Mesodermal cell (in vitro differentiated cells): ENCODE data around the gene DIS3L.
"Not testable (repeated sequence)": the region's sequence is repeated elsewhere in the genome, so short reads cannot be mapped to it uniquely, and the experiment has no call there.

Experiments
- H3K27ac ChIP-seq: 2 replicates; pipeline ENCODE4 v1.7.0; 2013; ENCODE audit warnings: mild to moderate bottlenecking, low read depth, low read length, moderate library complexity; ENCODE audit not compliant: severe bottlenecking
- H3K36me3 ChIP-seq: 2 replicates; pipeline ENCODE4 v1.7.1; 2013; ENCODE audit warnings: mild to moderate bottlenecking, low read length, moderate library complexity; ENCODE audit not compliant: control insufficient read depth, insufficient read depth
- H3K4me1 ChIP-seq: one replicate; pipeline ENCODE4 v1.7.1; 2013; ENCODE audit warnings: mild to moderate bottlenecking, low read length; ENCODE audit not compliant: insufficient read depth, control insufficient read depth, poor library complexity, severe bottlenecking
- H3K4me3 ChIP-seq: 2 replicates; pipeline ENCODE4 v1.7.0; 2013; ENCODE audit warnings: low read length, control low read depth, mild to moderate bottlenecking; ENCODE audit not compliant: insufficient read depth, poor library complexity, severe bottlenecking; ENCODE audit errors: extremely low read depth
- H3K9me3 ChIP-seq: 2 replicates; pipeline ENCODE4 v1.7.1; 2013; ENCODE audit warnings: mild to moderate bottlenecking, low read length, moderate library complexity; ENCODE audit not compliant: control insufficient read depth
- WGBS, 2 experiments: methylation state at CpG; one replicate each; pipeline ENCODE4 v1.1.5; 2013; ENCODE audit warnings: missing lambda C conversion rate in 2 of 2; ENCODE audit not compliant: insufficient coverage in 2 of 2; 5-methylcytosine and 5-hydroxymethylcytosine counted together

DIS3L gene

GRCh38 chr15:66364944-66365528 lies 71.7 kb downstream of the DIS3L start:
- Histone ChIP-seq H3K27ac (no peak overlapping the region), H3K9me3 (no peaks in the 10 kb centered on the region), H3K36me3 (no peaks in the 10 kb centered on the region), H3K4me1 (peaks cover 8% of the 10 kb centered on the region), H3K4me3 (no peak overlapping the region)
- 13 to 86% methylated on average over 1 to 2 of the region's 3 CpGs for WGBS, 2 experiments

DNA sequence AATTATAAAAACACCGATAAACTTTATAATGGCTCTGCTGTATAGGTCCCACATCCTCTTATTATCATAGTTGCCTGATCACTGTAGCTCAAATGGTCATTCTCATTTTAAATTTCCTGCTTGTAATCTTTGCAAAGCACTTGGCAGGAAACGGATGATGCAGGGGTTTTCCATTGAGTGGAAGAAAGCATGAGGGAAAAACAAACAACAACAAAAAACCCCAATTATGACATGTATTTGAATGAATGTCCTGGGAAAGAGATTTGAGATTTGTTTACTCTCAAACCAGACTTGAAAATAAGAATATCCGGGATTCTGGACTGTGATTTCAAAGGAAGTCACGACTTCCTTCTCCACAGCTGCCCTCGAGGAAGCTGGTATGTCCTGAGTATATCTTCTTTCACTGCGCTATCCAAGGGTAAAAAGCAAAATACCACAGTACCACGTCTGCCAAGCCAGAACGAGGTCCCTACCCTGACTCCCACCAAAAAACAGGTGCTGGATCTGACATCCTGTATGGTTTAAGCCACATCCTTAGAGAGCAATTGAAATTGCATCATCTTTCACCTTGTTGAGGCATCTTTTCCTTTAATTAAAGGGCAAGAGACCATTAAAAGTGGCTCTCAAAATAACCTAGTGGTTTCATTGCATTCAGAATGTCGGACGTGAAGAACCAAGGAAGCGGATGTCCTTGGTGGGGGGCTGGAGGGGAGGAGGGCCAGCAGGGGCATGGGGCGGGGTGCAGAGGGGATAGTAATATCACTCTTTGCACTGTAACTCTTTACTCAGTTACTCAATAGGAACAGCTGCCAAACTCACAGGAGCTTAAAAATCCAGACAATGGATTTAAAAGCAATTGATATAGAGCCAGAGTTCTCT lies 76.6 kb downstream of the DIS3L start:
- 63 to 80% methylated on average over 5 to 7 of the region's 12 CpGs for WGBS, 2 experiments
- peak overlapping the region; percentile 55 for H3K27ac ChIP-seq
- no peaks in the 10 kb centered on the region for H3K9me3 ChIP-seq
- H3K4me1 ChIP-seq: peaks cover 8% of the 10 kb centered on the region
- no peaks in the 10 kb centered on the region for H3K36me3 ChIP-seq
- no peak overlapping the region for H3K4me3 ChIP-seq

DNA sequence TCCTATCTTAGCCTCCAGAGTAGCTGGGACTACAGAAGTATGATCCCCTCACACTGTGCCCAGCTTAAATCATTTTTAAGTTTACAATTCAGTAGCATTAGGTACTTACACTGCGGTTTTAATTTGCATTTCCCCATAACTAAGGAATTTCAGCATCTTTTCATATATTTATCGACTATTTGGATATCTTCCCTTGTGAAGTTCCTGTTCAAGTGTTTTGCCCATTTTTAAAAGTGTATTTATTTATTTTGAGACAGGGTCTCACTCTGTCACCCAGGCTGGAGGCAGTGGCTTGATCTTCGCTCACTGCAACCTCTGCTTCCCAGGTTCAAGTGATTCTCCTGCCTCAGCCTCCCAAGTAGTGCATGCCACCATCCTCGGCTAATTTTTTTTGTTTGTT lies 80.8 kb downstream of the DIS3L start:
- Histone ChIP-seq H3K9me3 (no peaks in the 10 kb centered on the region), H3K36me3 (no peaks in the 10 kb centered on the region), H3K27ac (no peak overlapping the region), H3K4me1 (peaks cover 5% of the 10 kb centered on the region), H3K4me3 (no peak overlapping the region)
- 89 to 100% methylated on average over 2 to 3 of the region's 4 CpGs for WGBS, 2 experiments

DNA sequence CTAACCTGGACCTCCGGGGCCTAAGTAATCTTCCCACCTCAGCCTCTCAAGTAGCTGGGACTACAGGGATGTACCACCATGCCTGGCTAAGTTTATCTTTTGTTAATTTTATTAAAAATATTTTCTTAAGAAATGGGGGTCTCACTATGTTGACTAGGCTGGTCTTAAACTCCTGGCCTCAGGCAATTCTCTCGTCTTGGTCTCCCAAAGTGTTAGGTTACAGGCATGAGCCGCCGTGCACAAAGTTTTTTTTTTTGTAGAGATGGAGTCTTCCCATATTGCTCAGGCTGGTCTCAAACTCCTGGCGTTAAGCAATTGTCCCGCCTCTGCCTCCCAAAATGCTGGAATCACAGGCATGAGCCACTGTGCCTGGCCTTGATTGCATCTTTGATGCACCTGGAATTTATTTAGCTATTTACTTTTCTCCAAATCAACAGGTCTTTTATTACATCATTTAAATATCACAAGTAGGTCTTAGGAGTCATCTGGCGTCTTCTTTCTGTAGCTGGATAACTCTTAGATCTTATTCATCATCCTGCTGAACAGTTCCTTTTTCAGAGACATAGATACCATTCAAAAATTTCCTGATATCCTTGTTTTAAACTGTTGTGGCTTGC lies 85.6 kb downstream of the DIS3L start:
- Histone ChIP-seq H3K36me3 (no peaks in the 10 kb centered on the region), H3K9me3 (no peaks in the 10 kb centered on the region), H3K4me3 (no peak overlapping the region), H3K27ac (no peak overlapping the region), H3K4me1 (no peaks in the 10 kb centered on the region)
- 91% methylated on average over 5 to 6 of the region's 7 CpGs for WGBS, 2 experiments

DNA sequence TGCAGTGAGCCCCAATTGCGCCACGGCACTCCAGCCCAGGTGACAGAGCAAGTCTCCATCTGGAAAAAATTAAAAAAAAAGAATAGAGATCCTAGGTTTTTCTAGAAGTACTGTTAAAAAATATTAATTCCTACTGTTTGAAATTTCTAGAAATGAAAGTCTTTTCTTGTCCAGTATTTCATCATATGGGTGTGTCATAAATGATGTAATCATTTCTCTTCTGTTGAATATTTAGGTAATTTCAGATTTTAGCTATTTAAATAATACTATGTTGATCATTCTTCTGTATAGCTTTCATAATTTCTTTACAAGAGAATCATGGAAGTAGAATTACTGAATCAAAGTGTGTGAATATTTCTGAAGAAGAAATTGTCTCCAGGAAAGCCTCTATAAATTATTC lies 88.0 kb downstream of the DIS3L start:
- not testable (repeated sequence) for H3K4me1 ChIP-seq, H3K4me3 ChIP-seq, H3K9me3 ChIP-seq, H3K27ac ChIP-seq, H3K36me3 ChIP-seq
- 94% methylated on average over 2 of the region's 2 CpGs; no CpG with 5 or more reads in 1 of the 2 experiments for WGBS, 2 experiments
